Stimulated activated CD4-positive, alpha-beta T cell treated with anti-CD3 and anti-CD28 coated beads, Interleukin-4, amount 100 ng/mL, for 1 hour (primary cell): ENCODE results near the gene RRN3.
A peak's percentile ranks its signal among the peaks of the same experiment; 100 is the strongest.
"Not testable (repeated sequence)": the region's sequence is repeated elsewhere in the genome, so short reads cannot be mapped to it uniquely, and the experiment has no call there.

Source experiments
- DNase-seq: peaks from one replicate; pipeline ENCODE4 v3.0.0-alpha.2; 2020

Gene RRN3

DNA sequence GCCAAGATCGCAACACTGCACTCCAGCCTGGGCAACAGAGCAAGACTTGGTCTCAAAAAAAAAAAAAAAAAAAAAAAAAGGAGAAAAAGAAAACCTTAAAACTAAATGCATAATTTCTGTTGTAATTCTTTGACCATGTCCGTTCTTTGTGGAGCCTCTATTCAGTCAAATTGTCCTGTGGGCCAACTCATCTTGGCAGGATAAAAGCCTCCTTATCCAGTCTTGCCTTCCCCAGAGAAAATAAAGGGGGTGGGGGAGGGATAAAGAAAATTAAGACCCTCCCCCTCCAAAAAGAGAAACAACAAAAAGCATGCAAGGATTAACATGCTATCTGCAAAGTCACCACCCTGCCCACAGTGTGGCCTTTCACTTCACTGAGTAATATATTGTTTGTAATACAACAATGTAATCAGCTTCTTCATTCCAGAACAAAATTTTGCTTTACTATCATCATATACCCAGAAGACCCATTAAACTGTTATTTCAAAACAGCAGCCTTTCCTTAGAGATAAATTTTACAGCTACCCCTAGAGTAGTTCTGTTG lies 5.4 kb upstream of the RRN3 start:
- not testable (repeated sequence) for DNase-seq

DNA sequence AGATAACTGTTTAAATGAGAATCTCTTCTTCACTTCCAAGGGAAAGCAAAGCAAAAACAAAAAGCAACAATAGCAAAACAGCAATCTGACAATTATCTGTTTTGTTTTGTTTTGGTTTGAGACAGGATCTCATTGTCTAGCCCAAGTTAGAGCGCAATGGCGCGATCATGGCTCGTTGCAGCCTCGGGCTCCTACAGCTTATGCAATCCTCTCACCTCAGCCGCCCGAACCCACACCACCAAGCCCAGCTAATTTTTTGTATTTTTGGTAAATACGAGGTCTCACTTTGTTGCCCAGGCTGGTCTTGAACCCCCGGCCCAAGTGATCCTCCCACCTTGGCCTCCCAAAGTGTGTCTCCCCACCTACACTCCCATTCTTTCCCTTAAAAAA lies 2.5 kb upstream of the RRN3 start:
- not testable (repeated sequence) for DNase-seq

- not testable (repeated sequence) for DNase-seq
Observed at GRCh38 chr16:15093571-15093954, 509 bp downstream of the RRN3 start.

- DNase-seq: not testable (repeated sequence)
Observed at GRCh38 chr16:15090663-15091269, 3.3 kb downstream of the RRN3 start.

DNA sequence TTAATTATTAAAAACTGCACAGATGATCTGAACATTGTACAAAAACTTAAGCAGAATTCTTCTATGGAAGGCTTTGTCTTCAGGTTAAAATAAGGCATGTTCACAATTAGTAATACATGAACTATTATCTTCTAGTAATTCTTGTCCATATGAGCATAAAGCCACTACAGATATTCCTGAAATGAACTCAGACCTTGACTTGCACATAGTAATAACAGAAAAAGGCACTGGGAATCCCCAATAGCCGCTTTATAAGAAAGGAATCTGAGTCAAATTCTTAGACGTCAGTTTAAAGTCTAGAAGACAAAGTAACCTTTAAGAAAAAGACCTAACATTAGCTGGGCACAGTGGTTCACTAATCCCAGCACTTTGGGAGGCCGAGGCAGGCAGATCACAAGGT lies 11.3 kb downstream of the RRN3 start:
- DNase-seq: not testable (repeated sequence)

DNA sequence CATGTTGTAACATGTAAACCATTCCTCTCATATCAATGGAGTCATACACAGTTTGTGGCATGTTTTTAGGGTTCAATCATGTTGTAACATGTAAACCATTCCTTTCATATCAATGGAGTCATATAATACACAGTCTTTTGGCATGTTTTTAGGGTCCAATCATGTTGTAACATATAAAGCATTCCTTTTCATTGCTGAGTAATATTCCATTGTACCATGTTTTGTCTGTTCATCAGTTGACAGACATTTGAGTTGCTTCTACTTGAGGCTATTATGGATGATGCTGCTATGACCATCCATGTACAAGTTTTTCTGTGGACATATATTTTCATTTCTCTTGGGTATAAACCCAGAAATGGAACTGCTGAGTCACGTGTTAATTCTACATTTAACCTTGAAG lies 13.2 kb downstream of the RRN3 start:
- not testable (repeated sequence) for DNase-seq

DNA sequence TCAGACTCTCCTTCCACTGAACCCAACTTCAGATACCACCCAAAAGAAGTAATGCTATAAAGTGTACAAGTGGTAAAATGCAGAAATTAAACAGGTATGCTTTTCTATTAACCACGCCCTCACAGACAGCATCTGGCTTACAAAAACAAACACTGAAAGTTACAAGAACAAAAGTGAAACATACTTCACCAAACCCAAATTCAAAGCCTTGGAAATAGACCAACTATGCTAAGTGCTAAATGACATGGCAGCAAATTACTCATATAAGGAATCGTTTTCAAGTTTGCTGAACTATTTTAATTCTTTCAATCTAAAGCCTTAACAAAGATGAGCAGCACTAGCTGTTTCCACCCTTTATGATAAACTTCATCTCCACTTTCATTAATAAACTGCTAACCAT lies 17.9 kb downstream of the RRN3 start:
- DNase-seq: not testable (repeated sequence)

DNA sequence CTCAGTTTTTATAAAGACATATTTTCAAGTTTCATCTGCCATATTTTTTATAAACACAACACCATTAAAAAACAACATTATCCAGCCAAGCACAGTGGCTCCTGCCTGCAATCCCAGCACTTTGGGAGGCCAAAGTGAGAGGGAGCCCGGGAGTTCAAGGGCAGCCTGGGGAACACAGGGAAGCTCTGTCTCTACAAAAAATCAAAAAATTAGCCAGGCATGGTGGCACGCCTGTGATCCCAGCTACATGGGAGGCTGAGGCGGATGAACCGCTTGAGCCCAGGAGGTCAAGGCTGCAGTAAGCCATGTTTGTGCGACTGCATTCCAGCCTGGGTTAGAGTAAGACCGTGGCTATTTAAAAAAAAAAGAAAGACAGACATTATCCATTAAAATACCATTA lies 21.0 kb downstream of the RRN3 start:
- no peak for DNase-seq

GRCh38 chr16:15071916-15072769 lies 21.9 kb downstream of the RRN3 start:
- not testable (repeated sequence) for DNase-seq

- not testable (repeated sequence) for DNase-seq
Observed at GRCh38 chr16:15071013-15071412, 23.1 kb downstream of the RRN3 start.

DNA sequence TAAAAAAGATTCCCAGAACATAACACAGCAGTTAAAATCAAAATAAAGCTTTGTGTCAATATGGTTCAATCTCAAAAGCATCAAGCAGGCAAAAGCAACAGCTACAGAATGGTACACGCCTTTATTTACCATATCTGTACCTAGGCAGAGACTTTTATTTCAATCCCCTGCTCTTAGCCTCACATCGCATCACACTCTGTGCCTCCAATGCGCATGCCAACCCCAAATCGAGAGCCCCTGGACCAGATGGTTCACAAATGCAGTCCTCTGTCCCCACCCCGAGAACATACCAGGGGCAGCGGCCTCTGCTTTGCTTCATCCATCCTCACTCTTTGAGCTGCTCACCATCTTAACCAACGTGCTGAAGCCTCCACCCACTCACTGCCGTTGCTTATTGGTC lies 27.4 kb downstream of the RRN3 start:
- DNase-seq: not testable (repeated sequence)

DNA sequence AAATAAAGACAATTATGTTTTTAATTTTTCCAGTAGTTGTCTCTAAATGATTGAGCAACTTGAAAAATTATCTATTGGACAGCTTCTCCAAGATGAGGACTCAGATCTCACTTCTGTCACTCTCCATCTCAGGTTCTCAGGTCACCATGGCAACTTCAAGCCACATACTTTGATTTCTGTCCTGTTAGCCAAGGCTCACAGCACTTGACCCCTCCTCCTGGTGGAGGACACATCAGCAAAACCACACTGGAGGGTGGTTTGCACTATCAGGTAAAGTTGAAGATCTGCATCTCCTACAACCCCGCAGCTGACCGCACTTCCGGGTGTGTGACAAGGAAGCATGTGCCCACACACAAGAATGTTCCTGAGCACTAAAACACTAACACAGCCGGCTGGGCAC lies 28.1 kb downstream of the RRN3 start:
- DNase-seq: not testable (repeated sequence)

- not testable (repeated sequence) for DNase-seq
Observed at GRCh38 chr16:15062085-15062810, 31.8 kb downstream of the RRN3 start.

DNA sequence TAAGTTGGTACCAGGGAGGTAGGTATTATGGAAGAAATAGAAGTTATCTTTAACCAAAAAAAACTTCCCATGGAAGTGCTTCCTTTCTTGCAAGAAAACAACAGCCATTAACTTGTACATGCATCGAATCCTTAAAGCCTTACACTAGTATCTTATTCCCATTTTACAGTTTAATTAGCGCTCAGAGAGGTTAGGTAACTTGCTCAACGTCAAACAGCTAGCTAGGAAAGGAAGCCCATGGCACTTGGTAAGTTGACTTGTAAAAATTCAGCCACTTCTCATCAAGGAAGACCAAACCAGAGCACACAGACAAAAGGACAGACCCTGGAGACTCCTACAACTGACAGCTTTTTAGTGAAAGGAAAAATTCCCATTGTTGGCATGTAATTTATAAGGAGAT lies 34.7 kb downstream of the RRN3 start:
- DNase-seq: no peak

- DNase-seq: no peak
Observed at GRCh38 chr16:15057681-15058417, 36.2 kb downstream of the RRN3 start.

GRCh38 chr16:15055141-15056053 lies 38.7 kb downstream of the RRN3 start:
- DNase-seq: peak; percentile 64

DNA sequence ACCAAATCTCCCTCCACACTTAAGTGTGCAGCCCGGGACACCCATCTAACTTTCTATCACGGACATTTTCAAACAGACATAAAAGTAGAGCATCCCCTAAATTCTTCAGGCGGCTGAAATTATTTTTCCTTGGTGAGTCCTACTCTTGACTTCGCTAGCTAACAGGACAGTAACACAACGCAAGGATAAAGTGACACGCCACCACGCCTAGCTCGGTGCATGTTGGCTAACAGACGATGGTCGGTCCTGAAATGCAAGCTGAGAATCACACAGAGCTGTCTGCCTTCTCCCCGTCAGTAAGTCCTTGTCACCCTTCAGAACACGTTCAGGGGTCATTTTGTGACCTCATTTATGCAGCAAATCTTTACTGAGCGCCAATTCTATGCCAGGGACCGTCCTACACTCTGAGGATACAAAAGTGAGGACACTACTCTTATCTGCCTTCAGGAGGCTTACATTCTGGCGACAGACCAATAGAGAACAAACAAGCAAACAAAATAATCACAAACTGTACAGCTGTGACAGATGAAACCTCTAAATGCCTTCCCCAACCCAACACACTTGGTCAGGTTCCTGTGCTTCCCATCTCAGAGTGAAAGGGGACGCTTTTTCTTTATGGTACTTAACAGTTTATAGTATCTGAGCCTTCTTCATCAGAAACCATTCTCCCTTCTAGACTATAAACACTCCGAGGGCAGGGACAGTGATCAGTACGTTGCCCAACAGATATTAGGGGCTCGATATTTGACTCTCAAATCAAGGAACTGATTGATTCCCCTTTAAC lies 39.5 kb downstream of the RRN3 start:
- DNase-seq: no peak

- DNase-seq: no peak
Observed at GRCh38 chr16:15053904-15054303, 40.2 kb downstream of the RRN3 start.

DNA sequence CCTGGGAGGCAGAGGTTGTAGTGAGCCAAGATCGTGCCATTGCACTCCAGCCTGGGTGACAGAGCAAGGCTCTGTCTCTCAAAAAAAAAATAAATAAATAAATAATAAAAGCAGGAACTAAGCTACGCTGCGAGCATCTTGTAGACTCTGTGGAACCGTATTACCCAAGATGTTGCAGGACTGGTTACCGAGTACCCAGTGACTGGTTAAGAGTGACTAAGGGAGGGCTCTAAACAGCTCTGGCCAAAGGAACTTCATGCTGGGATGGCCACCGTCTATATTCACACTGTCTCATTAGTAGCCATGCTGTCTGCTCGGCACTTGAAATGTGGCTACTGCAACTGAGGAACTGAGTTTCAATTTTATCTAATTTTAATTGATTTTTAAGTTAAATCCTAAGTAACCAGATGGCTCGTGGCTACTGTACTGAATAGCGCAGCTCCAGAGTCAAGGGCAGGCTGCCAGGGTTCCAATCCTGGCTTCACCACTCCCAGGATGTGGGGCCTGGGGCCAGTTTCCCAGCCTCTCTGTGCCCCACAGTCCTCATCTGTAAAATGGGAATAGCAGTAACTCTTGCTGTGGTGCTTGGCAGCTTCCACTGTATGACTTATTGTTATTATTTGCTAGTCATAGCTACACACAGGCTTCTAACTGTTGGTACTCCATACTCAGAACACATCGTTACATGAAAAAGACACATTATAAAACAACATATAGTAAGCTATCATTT lies 41.2 kb downstream of the RRN3 start:
- DNase-seq: no peak

- no peak for DNase-seq
Observed at GRCh38 chr16:15051387-15051951, 42.6 kb downstream of the RRN3 start.
